Hepatic stellate cell (primary cell): ENCODE measurements around the gene NTRK1.

Experiments
- DNase-seq: peaks from one replicate; pipeline ENCODE4 v3.0.0; 2011; ENCODE audit warnings: low spot score

The NTRK1 gene

DNA sequence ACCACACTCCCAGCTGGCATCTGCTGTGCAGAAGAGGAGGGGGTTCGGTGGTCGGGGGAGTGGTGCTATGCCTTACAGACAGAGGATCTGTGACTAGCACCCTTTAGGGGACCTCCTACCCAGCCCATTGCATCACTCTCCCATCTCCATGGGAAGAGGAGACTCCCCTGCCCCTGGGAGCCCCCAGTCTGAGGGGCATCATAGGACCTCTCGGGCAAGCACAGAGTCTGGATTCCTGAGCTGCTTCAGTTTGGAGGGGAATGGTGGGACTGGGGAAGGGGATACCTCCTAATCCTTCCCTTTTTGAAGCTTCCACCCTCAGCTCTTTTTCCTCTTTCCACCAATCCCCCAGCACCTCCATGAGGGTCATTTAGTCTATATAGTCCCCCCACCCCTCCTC, 3.1 kb upstream of the NTRK1 start:
- DNase-seq: no peak

DNA sequence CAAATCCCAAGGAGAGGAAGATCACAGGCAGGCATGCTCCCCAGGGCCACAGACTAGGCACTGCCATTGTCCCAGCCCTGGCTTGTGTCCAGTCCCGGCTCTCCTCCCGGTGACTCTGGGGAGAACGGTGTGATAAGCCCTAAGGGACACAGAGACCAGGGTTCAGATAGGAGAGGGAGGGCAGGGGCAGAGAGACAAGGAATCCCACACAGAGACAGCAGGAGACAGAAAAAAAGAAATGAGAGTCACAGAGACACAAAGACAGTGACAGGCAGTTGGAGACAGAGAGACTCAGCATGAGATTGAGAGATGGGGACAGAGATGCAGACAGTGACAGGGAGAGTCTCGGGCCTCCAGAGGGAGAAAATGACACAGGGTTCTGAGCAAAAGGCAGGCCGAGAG, 2.1 kb upstream of the NTRK1 start:
- no peak for DNase-seq

DNA sequence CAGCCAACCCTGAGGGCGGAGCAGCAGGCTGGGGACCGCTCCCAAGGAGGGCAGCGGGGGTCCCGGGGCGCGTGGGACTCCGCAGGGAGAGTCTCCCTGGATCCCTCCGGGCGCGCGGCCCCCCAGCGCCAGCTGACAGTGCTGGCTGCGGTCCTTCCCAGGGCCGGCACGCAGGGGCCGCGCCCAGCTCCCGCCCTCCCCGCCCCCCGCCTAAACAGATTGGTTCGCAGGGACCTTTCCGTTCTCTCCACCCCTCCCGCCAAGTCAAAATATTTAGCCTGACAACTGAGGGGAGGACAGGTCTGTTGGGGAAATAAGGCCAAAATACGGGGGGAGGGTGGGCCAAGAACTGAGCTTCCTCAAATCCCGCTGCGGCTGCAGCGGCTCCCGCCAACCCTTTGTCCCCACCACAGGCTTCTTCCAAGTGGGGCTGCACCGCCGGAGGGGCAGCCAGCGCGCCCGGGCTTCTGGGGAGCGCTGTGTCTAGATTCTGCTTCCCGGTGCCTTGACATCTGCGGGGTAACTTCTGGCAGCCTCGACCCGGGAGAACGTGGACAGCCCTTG, 1.6 kb upstream of the NTRK1 start, which contains the start of gene INSRR:
INSRR (minus strand) TSS at position 159 of the 564 bp plus-strand sequence. CDS start 496 bp downstream, outside the sequence.
- DNase-seq: peak; percentile 58

DNA sequence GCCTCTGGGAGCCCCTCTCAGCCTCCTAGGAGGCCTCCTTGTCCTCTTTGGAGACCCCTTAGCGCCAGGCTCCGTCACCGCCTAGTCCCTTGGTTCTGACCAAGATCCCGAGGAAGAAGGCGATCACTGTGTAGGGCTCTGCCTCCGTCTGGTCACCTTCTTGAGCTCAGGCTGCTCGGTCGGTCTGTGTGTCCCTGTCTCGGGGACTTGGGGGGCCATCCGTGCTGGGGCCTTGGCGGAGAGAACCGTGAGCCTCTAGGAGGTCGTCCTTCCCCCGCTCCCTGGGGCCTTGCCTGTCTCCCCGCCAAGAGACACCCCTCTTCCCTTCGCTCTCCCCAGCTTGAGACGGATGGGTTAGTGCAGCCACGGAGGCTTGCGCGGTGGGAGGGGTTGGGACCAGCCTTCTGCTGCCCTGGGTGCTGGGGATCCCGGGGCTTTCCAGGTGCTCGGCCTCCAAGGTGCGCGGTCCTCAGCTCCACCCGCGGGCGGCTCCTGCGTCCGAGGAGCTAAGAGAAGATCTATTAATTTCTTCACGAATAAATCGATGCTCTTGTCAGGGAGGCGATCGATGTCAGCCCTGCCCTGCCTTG, 1.0 kb upstream of the NTRK1 start:
- peak; percentile 61 for DNase-seq

DNA sequence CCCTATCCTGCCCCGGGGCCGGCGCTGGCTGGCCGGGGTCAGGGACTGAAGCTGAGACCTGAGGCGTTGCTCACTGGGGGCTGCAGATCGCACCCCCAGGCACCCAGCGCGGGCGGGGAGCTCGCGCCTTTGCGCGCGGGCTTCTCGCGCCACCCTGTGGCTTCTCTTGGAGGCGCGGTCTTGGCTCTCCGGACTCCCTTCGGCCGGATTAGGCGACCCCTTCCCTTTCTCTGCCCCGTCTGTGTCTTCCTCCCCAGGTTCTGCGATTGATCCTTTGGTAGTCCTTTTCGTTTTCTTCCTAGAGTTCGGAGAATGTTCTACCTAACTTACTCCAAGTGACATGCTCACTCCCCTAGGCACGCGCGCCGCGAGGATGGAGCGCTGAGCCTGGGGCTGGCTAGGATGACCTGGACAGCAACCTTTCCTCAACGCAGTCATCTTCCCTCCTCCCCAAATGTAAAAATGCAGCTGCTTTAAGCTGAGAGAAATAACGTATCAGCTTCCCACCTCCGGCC, 495 bp upstream of the NTRK1 start:
- peak; percentile 80 for DNase-seq

DNA sequence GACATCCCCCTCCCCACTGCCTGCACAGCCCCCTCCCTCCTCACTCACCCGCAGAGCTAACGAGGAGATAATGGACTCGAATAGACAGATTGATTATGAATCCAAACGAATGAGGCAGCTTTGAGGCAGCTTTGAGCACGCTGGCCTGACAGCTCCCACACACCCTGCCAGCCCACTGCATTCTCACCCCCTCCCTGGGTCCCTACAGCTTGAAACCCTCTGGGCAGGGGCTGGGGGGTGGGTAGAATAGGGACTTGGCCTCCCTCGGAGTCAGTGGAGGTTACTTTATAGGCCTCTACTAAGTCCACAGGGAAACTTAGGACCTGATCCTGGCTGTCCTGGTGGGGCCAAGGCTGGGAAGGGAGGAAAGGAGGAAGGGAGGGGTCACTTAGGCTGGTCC, 1.9 kb downstream of the NTRK1 start:
- no peak for DNase-seq

DNA sequence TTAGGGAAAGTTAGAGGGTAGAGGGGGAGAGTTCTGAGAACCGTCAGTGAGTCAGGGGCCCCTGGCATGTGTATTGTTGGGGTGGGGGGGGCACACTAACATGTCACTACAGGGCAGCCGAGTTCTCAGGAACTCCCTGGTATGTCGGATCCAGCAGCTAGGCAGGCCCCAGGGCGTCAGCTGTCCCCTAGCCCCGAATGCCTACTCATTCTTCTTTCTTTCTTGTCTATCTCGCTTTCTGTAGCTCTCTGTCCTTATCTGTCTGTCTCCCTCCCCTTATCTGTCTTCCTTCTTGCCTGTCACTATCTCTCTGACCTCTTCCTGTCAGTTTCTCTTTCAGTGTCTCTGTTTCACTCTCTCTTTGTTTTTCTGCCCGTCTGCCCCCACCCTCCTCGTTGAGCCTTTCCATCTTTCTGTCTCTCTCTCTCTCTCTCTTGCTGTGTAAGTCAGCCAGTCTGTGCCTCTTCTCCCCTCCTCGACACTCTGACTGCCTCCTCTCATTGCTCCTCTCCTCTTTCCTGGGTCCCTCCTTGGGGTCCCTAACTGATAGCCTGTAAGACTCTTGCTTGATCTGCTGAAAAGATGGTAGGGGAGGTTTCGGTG, 2.4 kb downstream of the NTRK1 start:
- DNase-seq: no peak

DNA sequence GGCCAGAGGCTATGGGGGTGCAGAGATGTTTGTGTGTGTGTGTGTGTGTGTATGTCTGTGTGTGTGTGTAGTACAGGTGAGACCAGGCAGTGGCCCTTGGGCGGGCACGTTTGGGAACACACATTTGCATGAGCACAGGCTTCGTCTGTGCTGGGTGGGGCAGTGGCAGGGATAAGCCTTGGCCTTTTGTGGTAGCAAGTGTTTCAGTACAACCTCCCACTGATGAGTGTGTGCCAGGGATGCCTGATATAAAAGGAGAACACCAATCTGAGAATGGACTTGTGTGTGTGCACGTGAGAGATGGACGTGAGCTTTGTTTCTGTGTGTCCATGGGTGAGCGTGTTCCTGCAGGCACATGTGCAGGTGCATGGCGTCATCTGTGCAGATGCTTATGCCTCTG, 3.0 kb downstream of the NTRK1 start:
- no peak for DNase-seq

DNA sequence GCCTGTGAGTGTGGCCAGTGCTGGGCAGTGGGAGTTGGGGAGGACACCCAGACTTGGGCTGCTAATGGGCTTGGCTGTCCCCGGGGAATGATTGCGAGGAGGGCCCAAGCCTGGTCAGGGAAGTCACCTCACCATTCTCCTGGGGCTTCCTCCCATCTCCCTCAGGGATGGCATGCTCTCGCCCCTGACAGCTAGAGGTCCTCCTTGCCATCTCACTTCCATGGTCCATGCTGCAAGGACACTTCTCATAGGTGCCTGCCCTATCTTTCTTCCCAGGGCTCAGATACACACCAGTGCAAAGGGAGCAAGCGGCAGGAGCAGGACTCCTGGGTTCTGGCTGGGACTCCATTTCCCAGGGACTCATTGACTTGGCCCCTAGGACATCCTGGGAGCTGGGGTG, 4.1 kb downstream of the NTRK1 start:
- DNase-seq: no peak

DNA sequence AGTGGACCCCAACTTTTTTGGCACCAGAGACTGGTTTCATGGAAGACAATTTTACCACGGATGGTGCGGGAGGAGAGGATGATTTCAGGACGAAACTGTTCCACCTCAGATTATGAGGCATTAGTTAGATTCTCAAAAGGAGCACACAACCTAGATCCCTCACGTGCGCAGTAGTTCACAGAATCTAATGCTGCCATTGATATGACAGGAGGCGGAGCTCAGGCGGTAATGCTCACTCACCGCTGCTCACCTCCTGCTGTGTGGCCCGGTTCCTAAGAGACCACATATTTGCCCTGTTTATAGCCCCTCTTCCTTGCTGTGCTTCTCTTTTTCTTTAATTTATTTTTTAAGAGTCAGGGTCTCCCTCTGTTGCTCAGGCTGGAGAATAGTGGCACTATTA, 4.6 kb downstream of the NTRK1 start:
- DNase-seq: no peak

DNA sequence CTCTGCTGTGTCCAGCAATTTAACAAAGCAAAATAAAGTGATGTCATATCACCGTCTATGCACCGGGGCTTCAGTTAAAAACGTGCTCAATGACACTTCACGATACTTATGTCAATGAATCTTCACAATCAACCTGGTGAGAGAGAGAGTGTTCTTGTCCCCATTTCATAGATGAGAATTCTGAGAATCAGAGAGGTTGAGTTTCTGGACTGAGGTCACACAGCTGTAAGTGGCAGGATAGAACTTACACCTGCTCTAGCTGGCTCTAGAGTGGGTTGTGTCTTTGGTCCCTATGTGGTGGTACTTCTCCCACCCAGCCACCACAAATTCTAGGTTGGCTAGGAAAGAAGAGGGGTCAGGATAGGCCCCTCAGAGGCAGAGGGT, 5.2 kb downstream of the NTRK1 start:
- no peak for DNase-seq

DNA sequence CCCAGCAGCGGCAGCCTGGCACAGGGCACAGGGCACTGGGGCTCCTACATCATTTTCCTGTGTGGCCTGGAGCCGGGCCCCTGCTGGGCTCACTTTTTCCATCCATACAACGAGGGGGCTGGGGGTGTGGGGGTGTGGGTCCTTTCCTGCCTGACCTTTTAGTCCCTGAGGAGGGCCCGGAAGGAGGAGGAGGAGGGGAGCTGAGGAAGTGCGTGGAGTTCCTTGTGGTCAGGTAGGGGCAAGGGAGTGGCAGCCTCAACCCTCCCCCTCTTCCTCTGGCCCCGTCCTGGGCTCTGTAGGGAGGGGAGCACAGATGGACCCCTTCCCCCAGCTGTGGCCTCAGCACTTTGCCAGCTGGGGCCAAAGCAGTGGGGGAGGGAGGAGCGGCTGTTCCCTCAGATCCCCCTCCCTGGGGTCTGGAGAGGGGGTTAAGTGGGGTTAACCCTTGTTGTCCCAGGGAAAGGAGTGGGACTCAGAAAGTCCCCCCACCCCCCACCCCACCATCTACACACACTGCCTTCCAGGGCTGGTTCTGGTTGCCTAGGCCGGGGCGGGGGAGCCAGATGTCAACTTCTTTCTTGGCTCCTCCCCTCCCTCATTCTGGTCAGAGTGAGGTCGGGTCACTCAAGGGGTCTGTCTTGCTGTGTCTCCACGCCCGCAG, 5.7 kb downstream of the NTRK1 start:
- DNase-seq: no peak

DNA sequence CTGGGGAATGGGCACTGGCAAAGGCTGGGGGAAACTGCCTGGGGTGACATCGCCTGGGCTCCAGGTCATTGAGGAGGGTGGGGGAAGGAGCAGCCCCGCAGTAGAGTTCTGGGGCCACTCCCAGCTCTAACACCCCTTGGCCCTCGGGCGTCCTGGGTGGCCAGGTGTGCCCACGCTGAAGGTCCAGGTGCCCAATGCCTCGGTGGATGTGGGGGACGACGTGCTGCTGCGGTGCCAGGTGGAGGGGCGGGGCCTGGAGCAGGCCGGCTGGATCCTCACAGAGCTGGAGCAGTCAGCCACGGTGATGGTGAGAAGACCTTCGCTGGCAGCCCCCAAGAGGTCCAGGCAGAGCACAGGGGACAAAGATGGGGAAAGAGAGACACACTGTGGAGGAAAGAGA, 7.7 kb downstream of the NTRK1 start:
- no peak for DNase-seq

DNA sequence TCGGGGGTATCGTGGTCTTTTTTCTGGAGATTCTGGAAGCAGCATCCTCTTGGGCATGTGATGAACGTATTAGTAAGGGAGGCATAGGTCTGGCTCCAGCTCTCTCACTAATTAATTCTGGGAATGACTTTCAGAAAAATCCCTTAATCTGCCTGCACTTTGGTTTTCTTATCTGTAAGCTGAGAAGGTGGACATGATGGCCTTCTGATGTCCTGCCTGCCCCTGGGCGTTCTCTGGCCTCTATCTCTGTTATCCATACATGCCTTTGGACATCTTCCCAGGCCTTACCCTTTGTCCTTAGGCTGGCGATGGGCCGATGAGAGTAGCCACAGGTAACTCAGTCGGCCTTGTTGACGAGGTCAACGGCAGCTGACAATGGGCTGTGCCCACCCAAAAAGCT, 8.8 kb downstream of the NTRK1 start:
- DNase-seq: no peak

DNA sequence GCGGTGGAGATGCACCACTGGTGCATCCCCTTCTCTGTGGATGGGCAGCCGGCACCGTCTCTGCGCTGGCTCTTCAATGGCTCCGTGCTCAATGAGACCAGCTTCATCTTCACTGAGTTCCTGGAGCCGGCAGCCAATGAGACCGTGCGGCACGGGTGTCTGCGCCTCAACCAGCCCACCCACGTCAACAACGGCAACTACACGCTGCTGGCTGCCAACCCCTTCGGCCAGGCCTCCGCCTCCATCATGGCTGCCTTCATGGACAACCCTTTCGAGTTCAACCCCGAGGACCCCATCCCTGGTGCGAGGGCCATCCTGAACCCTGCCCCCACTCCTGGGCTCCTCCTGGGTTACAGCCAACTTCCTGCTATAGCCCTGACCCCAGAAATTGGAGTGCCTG, 13.0 kb downstream of the NTRK1 start:
- DNase-seq: no peak

DNA sequence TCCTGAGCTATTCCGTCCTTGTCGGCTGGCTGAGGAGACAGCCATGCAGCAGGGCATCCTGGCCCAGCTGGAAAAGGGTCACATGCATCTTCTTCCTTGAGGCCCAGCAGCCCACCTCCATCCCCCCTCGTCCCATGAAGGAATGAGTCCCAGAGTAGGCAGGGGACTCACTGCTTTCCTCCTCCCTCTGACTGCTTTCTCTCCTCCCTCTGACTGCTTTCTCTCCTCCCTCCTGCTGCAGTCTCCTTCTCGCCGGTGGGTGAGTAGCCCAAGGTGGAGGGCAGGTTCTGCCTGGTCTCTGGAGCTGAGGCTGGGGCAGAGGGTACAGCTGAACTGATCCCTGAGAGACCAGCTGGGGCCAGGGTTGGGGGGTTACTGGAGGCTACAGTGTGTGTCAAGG, 13.5 kb downstream of the NTRK1 start:
- DNase-seq: no peak

DNA sequence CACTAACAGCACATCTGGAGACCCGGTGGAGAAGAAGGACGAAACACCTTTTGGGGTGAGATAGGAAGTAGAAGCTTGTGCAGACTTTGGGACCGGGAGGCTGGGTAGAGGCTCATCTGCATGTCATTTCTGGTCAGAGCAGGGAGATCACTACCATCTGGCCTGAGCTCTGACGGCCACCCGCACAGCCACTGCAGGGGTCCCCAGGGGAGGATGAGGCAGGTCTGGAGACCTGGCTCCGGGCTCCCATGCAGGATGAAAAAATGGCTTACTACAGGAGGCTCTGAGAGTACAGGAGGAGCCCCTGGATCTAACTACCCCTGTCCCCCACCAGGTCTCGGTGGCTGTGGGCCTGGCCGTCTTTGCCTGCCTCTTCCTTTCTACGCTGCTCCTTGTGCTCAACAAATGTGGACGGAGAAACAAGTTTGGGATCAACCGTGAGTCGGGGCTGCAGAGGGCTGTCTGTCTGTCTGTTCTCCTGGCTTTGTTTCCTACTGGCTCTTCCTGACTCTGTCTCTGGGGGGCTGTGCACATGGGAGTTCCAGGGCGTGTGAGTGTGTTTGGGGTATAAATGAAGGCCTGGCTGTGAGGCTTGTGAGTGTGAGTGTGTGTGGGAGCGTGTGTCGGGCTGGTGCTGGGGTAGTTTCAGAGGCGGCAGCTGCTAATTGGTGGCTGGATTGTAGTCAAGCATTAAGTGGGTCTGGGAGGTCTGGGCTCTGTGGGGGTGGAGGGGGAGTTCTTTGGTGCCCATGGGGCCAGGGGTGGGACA, 14.1 kb downstream of the NTRK1 start:
- DNase-seq: no peak

DNA sequence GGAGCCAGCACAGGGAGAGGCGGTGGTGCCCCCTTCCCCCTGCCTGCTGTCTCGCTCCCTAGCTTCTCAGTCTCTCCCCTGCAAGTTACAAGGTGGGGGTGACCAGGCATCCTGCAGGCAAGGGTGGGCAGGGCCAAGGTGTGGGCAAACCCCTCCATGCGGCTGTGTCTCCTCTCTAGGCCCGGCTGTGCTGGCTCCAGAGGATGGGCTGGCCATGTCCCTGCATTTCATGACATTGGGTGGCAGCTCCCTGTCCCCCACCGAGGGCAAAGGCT, 14.6 kb downstream of the NTRK1 start:
- no peak for DNase-seq

DNA sequence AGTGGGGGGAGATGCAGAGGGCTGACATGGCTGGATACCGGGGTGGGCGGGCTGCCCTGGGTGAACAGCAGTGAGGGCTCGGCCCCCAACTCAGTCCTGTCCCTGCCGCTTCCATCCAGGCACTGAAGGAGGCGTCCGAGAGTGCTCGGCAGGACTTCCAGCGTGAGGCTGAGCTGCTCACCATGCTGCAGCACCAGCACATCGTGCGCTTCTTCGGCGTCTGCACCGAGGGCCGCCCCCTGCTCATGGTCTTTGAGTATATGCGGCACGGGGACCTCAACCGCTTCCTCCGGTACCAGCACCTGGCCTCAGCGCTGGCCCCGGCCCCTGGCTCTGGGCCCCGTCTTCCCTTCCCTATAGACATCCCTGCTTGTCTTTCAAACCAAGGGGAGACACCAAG, 15.6 kb downstream of the NTRK1 start:
- DNase-seq: no peak

DNA sequence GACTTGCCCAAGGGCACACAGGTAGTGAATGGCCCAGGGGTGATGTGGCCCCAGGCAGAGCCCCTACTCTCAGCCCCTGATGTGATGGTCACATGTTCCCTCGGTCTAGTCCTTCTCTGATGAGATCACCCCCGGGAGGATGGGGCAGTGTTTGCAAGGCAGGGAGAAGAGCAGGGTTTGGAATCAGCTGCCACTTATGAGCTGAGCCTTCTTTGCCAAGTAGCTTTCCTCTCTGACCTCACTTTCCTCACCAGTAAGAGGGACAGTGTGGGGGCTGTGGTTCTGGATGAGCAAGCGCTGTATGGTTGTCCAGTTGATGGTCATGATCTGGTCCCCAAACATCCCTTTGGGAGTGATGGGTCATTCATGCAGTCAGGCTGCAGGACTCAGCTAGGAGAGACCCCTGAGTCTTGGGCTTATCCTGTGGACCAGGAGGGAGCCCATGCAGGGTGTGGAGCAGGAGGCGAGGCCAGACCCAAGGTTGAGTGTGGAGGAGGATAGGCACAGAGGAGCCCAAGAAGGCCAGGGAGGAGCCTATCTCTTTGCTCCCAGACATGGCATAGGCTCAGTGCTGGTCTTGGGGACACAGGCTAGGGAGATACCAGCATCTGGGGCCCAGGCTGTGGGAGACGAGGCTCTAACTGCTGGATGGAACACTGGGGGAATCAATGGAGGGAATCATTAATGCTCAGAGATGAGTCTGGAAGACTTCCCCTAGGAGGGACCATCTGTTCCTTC, 16.9 kb downstream of the NTRK1 start:
- no peak for DNase-seq

DNA sequence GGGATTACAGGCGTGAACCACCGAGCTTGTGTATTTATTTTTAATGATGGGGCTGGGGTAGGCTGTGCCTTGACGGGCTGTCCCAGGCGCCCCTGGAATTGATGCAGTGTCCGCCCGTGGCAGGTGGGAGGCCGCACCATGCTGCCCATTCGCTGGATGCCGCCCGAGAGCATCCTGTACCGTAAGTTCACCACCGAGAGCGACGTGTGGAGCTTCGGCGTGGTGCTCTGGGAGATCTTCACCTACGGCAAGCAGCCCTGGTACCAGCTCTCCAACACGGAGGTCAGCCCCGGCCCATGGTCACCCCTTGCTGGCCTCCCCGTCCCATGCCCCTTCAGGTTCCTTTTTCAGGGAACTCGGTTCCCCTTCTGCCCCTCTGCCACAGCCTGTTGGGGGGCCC, 19.2 kb downstream of the NTRK1 start:
- no peak for DNase-seq

DNA sequence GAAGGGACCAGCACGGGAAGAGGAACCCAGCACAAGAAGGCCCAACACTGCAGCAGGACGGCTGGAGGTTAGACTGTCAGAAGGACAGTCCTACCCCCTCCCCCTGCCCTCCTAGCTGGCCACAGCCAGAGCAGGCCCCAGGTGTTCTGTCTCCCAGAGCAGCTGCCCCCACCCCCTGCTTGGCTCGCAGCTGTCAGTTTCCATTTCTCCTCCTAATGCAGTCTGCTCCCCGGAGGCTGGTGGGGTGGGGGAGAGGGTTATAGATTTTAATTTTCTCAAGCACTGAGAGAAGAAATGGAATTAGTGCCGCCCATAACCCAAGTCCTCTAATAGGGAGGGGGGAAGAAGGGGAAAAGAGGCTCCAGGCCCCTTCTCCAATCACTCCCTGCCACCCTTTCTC, 19.8 kb downstream of the NTRK1 start:
- no peak for DNase-seq
